ENCODE data around the gene ATXN7L1. TPM values are rescaled to one million over a fixed set of nuclear protein-coding genes. Genes with fewer than 3 reads are reported as not detected.

Gene ATXN7L1
- total RNA-seq, 1 donor: 17.3 TPM

DNA sequence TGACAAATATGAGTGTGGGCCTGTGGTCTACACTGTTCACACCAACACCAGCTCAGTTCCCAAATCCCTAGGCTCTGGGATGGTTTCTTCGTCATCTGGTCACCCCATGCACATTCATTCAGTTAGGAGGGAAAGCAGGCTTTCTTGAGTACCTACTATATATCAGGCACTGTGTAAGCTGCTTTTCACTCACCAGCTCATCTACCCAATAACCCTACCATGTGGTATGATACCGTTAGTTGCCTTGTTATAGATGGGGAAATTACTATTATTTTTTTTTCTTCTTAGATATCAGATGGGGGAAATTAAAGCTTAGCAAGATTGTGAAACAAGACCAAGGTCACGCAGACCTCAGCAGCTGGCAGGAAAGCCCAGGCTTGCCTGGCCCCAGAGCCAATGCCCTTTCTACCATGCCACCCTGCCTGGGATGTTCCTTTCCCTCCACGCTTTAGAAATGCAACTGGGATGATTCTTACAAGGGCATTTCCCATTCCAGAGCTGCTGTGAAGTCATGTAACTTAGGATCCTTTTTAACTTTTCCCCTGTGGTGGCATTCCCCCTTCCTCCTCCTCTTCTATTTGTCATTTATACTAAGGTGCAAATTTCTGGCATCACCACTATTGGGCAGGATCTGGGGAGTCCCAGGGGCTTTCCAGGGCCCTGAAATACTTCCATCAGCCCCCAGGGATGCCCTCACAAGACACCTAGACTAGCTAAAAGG is 202.0 kb downstream of the ATXN7L1 start:
- no peak for DNase-seq (ENCODE audit: low read depth)
- no peak for TF ChIP-seq CTCF (IDR thresholded peaks at IDR 0.05; ENCODE audit: insufficient read depth, low read depth, low read length)
- no peak overlapping the region for H3K4me3 ChIP-seq (ENCODE audit: low read depth, low read length)

- no peak for TF ChIP-seq CTCF (IDR thresholded peaks at IDR 0.05; ENCODE audit: insufficient read depth, low read depth, low read length)
- no peak for DNase-seq (ENCODE audit: low read depth)
- H3K4me3 ChIP-seq (ENCODE audit: low read depth, low read length): no peak overlapping the region
Measured at GRCh38 chr7:105673367-105674084, 202.9 kb downstream of the ATXN7L1 start.

- DNase-seq (ENCODE audit: low read depth): no peak
- TF ChIP-seq CTCF (IDR thresholded peaks at IDR 0.05; ENCODE audit: insufficient read depth, low read depth, low read length): no peak
- no peak overlapping the region for H3K4me3 ChIP-seq (ENCODE audit: low read depth, low read length)
Measured at GRCh38 chr7:105672801-105673200, 203.6 kb downstream of the ATXN7L1 start.

- no peak for TF ChIP-seq CTCF (IDR thresholded peaks at IDR 0.05; ENCODE audit: insufficient read depth, low read depth, low read length)
- H3K4me3 ChIP-seq (ENCODE audit: low read depth, low read length): no peak overlapping the region
- no peak for DNase-seq (ENCODE audit: low read depth)
Measured at GRCh38 chr7:105666324-105666723, 210.1 kb downstream of the ATXN7L1 start.

DNA sequence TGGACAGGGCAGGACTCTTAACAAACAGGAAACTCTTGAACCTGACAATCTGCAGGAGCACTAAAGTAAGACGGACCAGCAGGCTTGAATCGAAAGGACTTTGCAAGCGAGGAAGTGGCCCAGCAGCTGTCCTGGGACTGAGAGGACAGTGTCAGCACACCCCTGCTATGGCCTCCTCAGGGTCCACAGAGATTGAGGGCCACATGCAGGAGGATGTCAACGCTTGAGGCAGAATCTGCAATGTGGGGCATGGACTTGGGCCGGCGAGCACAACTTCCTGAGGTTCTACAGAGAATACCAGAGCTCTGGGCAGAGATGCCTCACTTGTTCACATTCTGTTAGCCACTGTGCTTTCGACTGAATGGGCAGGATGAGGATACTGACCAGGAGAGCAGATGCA is 210.7 kb downstream of the ATXN7L1 start:
- DNase-seq (ENCODE audit: low read depth): no peak
- no peak for TF ChIP-seq CTCF (IDR thresholded peaks at IDR 0.05; ENCODE audit: insufficient read depth, low read depth, low read length)
- no peak overlapping the region for H3K4me3 ChIP-seq (ENCODE audit: low read depth, low read length)

DNA sequence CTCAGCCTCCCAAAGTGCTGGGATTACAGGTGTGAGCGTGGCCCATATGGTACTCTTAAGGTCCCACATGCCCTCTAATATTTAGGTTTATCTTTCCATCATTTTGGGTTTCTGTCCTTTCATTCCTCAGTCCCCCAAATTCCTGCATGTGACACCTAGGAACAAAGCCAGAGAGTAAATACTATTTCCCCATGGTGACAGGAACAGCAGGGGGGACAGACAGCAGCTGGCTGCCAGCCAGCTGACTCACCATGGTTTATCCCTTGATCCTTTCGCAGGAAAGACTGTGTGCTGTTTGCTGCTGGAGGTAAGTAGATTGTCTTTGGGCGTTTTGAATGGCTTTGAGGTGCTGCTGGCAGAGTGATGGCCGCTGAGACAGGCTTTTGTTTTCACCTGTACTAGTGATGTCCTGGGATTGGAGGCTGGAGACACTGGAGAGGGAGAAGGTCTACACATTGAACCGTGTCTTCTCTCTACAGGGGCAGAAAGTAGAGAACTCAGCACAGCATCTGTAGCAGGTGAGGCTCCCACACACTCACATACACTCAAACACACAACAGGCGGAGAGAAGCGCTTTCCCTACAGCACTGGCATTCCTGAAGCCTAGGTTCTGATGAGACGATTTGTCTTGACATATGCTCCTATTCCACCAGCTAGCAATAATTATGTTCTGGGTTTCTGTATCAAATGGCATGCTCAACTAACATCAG is 211.4 kb downstream of the ATXN7L1 start:
- no peak for DNase-seq (ENCODE audit: low read depth)
- no peak for TF ChIP-seq CTCF (IDR thresholded peaks at IDR 0.05; ENCODE audit: insufficient read depth, low read depth, low read length)
- no peak overlapping the region for H3K4me3 ChIP-seq (ENCODE audit: low read depth, low read length)

Data from fibroblast of villous mesenchyme (primary cell).